ENCODE data around the gene ZNF777. TPM values are rescaled to one million over a fixed set of nuclear protein-coding genes. Genes with fewer than 3 reads are reported as not detected.

ZNF777 gene
- total and polyA plus RNA-seq, 2 of the 4 experiments (the other 2 are of a cell fraction): 3.2 to 6.5 TPM

- ChIA-PET CTCF (no interaction called here), POLR2A (ENCODE audit: unreplicated experiment) (no interaction called here)
- H3K4ac ChIP-seq (ENCODE audit: low read depth, low read length): no peak overlapping the region
- intact Hi-C loops (cut with micrococcal nuclease): loop anchor here (10.0 kb wide), 1 partner anchor 155 kb away; no protein-coding TSS in a partner anchor
- TF ChIP-seq FOS (IDR thresholded peaks at IDR 0.05; ENCODE audit: low read depth, low read length) (no peak), POLR2A (IDR thresholded peaks at IDR 0.05; ENCODE audit: low read depth, low read length) (no peak), BHLHE40 (IDR thresholded peaks at IDR 0.05; ENCODE audit: low read depth, low read length) (no peak), SMC3 (IDR thresholded peaks at IDR 0.05; ENCODE audit: low read depth, low read length) (no peak), MAFK (IDR thresholded peaks at IDR 0.05; ENCODE audit: low read depth, low read length) (no peak), ELK1 (IDR thresholded peaks at IDR 0.05; ENCODE audit: borderline replicate concordance, low read depth, low read length) (no peak), RCOR1 (IDR thresholded peaks at IDR 0.05; ENCODE audit: insufficient replicate concordance, low read length) (no peak), NFE2L2 (IDR thresholded peaks at IDR 0.05; ENCODE audit: low read depth, low read length) (no peak), MAZ (IDR thresholded peaks at IDR 0.05; ENCODE audit: borderline replicate concordance, low read depth, low read length) (no peak), RAD21 (IDR thresholded peaks at IDR 0.05; ENCODE audit: low read length) (no peak), CEBPB (IDR thresholded peaks at IDR 0.05; ENCODE audit: low read depth, low read length) (no peak)
- H2BK120ac ChIP-seq (ENCODE audit: low read depth, low read length): no peak overlapping the region
- no peak overlapping the region for H2AFZ ChIP-seq (replicated peaks; ENCODE audit: low read length, poor library complexity)
- no peak overlapping the region for H2AK9ac ChIP-seq (replicated peaks; ENCODE audit: low read depth, low read length, poor library complexity)
- no peak overlapping the region for H3K4me3 ChIP-seq (ENCODE audit: insufficient read depth, low read depth, low read length)
- H3K4me2 ChIP-seq (ENCODE audit: low read depth, low read length): no peak overlapping the region
- H2BK5ac ChIP-seq (ENCODE audit: low read depth, low read length, poor library complexity, severe bottlenecking): no peak overlapping the region
- no peak overlapping the region for H2BK15ac ChIP-seq (ENCODE audit: low read depth, low read length)
- no peak overlapping the region for H4K91ac ChIP-seq (ENCODE audit: insufficient read depth, low read depth, low read length)
- no peak overlapping the region for H2BK20ac ChIP-seq (ENCODE audit: low read depth, low read length)
- H3K18ac ChIP-seq (ENCODE audit: low read depth, low read length): no peak overlapping the region
- H3K14ac ChIP-seq (replicated peaks; ENCODE audit: low read depth, low read length): no peak overlapping the region
- H3K27ac ChIP-seq (ENCODE audit: insufficient read depth, low read length): no peak overlapping the region
- H2AK5ac ChIP-seq (ENCODE audit: low read depth, low read length): no peak overlapping the region
- H3K36me3 ChIP-seq (ENCODE audit: control insufficient read depth, insufficient read depth, low read length): peaks cover 29% of the 10 kb centered on the region
- H3K4me1 ChIP-seq (ENCODE audit: control insufficient read depth, insufficient read depth, low read length): no peaks in the 10 kb centered on the region
- ATAC-seq (ENCODE audit: low read depth) (no peak), DNase-seq (no peak)
- H3K27me3 ChIP-seq (ENCODE audit: control insufficient read depth, insufficient read depth, low read length): no peaks in the 10 kb centered on the region
- H3K23ac ChIP-seq (ENCODE audit: low read depth, low read length): no peak overlapping the region
- no peaks in the 10 kb centered on the region for H3K79me1 ChIP-seq (ENCODE audit: low read depth in 1 of 2, low read length in 2 of 2)
- dilution Hi-C loops (cut with HindIII; ENCODE audit: low sequenced_read_pairs, unreplicated experiment): no loop called here
- 80% methylated on average over 1 of the region's 8 CpGs; no CpG with 5 or more reads in 1 of the 2 experiments for WGBS, 2 experiments (ENCODE audit: extremely low coverage in 2 of 2, insufficient read length in 1 of 2)
- H3K56ac ChIP-seq (ENCODE audit: extremely low read depth, insufficient read depth, low read length): no peak overlapping the region
- H3K9ac ChIP-seq (ENCODE audit: low read depth, low read length): no peak overlapping the region
- H3K9me3 ChIP-seq (ENCODE audit: control insufficient read depth, insufficient read depth, low read length): peaks cover 2% of the 10 kb centered on the region; the same call in 1 of the 2 replicates
- no peak overlapping the region for H4K8ac ChIP-seq (ENCODE audit: low read depth in 2 of 2, low read length in 2 of 2)
- in situ Hi-C loops (cut with MboI; ENCODE audit: low sequenced_read_pairs): no loop called here
- no peaks in the 10 kb centered on the region; the same call in 1 of the 2 replicates for H3K9me1 ChIP-seq (ENCODE audit: insufficient read depth, low read length)
- H4K20me1 ChIP-seq (ENCODE audit: insufficient read depth, low read length): no peaks in the 10 kb centered on the region
- H4K5ac ChIP-seq (ENCODE audit: low read depth, low read length): no peak overlapping the region
- BruUV-seq (replicated peaks): no TSS peak
These were observed 8.9 kb upstream of the ZNF777 start for GRCh38 chr7:149469806-149470205.

Data from IMR-90 (cell line).